GM21786 (cell line): ENCODE results near the gene HIF1A.
"Not testable (repeated sequence)": the region's sequence is repeated elsewhere in the genome, so short reads cannot be mapped to it uniquely, and the experiment has no call there.

Source experiments
- ATAC-seq: cut with Tn5 transposase; IDR thresholded peaks from one replicate; pipeline ENCODE4 v1.9.1; 2021; ENCODE audit not compliant: unreplicated experiment

HIF1A gene

DNA sequence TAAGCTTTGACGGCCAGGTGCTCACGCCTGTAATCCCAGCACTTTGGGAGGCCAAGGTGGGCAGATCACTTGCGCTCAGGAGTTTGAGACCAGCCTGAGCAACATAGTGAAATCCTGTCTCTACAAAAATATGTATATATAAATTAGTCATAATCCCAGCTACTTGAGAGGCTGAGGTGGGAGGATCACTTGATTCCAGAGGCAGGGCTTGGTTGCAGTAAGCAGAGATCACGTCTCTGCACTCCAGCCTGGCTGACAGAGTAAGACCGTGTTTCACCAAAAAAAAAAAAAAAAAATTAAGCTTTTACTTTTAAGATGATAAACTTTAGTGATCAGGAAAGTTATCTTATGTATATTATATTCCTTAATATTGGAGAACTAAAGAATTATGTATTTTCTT is 48.9 kb downstream of the HIF1A start:
- no peak for ATAC-seq

DNA sequence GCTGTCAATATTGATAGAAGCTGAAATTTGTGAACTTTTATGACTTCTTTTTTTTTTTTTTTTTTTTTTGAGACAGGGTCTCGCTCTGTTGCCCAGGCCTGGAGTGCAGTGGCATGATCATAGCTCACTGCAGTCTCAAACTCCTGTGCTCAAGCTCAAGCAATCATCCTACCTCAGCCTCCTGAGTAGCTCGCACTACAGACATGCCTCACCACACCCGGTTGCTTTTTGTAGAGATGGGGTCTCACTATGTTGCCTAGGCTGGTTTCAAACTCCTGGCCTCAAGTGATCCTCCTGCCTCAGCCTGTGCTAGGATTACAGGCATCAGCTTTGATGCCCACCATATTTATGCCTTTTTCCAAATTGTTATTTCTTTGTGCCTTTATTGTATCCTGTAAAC is 51.0 kb downstream of the HIF1A start:
- not testable (repeated sequence) for ATAC-seq

DNA sequence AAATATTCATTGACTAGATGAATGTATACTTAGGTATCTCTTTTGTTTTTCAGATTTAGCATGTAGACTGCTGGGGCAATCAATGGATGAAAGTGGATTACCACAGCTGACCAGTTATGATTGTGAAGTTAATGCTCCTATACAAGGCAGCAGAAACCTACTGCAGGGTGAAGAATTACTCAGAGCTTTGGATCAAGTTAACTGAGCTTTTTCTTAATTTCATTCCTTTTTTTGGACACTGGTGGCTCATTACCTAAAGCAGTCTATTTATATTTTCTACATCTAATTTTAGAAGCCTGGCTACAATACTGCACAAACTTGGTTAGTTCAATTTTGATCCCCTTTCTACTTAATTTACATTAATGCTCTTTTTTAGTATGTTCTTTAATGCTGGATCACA is 51.6 kb downstream of the HIF1A start:
- no peak for ATAC-seq

DNA sequence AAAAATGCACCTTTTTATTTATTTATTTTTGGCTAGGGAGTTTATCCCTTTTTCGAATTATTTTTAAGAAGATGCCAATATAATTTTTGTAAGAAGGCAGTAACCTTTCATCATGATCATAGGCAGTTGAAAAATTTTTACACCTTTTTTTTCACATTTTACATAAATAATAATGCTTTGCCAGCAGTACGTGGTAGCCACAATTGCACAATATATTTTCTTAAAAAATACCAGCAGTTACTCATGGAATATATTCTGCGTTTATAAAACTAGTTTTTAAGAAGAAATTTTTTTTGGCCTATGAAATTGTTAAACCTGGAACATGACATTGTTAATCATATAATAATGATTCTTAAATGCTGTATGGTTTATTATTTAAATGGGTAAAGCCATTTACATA is 52.0 kb downstream of the HIF1A start:
- ATAC-seq, result no peak

DNA sequence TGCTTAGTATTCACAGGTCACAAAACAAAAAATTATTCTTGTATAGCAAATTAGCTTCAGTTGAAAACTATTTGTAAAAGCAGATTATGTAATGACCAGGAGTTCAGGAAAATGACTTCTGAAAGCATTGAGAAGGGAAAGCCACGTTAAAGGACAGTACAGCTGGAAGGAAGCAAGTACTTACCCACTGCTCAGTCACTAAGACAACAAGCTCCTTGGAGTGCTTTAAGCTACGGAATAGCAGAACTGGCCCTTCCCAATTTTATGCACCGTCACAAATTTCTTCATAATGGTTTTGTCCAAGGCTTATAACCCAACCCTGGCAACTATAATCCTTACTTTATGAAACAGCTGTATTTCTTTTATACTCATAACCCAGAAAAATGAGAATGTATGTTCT is 54.0 kb downstream of the HIF1A start:
- no peak for ATAC-seq

DNA sequence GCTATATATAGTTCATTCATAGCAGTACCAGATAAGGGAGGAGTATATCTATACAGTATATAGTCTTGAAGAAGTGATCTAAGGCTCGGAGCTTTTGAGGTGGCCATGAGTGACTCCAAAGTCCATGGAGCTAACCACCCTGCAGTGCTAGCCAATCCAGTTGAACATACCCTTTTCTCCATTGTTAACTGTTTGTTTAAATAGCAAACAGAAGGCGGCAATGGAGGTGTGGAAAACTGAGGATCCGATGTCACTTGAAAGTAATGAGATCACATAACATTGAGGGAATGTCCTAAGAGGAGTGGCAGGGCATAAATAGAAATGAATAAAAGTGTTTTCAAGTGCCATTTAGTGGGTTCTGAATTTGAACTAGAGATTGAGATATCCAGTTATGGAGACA is 54.6 kb downstream of the HIF1A start:
- ATAC-seq, result no peak

DNA sequence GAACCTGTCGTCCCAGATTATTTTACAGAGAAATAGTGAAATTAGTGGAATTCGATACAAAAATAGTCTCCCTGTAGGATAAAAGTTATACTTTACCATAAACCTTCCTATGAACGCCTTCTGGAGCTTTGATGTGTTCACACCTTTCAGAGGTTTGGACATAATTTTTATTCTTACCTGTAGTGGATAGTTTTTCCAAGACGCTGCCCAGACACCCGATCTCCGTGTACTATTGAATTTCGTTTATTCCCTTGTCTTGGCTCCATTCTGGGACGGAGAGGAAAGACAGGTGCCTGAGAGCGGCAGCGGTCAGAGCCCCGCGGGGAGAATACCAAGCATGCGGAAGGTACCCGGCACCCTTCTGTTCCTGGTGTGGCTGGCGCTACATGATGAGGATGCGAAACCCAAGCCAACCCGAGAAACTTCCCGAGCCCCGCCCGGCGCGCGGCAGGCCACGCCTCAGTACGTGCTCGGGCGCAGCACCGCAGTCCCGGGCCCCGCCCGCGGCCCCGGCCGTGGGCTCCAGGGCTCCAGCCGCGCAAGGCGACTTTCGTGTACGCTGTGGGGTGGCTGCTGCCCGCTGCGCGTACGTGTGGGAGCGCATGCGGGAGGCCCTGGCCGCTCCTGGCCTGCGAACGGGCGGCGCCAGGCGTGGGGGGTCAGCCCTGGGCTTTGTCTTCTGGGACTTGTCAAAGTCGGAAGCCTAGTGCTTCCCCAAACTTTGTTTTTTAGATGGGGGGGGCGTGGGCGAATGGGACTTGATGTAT is 55.6 kb downstream of the HIF1A start:
- peak; percentile 85 for ATAC-seq

DNA sequence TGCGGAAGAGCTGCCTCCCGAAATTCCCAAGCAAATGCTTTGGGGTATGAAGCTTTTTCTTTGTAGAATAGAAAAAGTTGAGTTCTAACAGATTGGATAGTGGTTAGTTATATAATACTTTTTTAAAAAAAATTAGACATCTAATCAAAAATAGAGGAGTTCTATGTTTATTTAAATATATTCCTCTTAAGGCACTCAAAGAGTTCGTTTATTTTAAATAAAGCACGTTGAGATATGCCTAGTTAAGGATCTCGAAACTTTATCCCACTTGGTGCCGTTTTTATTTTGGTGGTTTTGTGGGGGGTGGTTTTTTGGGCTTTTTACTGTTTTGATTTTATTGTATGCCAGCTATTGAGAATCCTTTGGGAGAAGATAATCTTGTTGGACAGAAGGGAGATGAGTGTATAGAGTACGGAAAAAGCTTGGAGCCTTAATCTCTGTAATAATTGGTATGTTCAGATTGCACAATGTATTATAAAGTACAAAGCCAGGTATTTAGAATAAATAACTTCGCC is 56.2 kb downstream of the HIF1A start:
- ATAC-seq, result no peak

DNA sequence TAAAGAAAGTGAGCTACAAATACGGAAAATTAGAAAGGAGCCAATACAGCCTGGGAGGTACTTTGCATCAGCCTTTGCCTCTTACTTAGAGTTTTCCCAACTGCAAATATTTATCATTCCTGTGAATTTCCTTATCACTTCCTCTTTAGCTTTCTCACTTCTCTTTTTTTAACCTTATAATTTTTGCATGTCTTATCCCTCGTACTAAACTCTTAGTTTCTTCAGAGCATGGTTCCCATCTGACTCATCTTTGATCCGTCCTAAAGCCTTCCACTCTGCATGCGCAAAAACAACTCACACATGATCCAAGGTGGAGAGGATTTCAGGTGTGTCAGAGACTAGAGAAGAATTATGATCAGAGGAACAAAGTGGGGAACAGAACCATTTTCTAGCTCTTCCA is 57.3 kb downstream of the HIF1A start:
- peak; percentile 49 for ATAC-seq

DNA sequence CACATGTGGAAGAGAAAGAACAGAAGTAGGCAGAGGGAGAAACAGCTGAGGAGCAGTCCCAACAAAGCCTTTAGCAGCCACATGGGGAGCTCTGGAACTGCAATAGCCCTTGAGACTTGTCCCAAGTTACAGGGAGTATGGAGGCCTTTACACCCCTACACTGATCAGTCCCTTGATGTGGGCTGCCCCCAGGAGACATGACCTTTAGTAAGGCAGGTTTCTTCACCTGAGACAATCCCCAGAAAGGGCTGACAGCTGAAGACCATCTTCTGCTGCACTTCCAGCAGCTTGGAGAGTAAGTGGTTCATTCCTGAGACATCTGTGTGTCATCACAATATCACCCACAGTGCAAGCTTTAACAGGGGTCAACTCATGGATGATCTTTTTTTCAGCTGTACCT is 58.3 kb downstream of the HIF1A start:
- no peak for ATAC-seq

DNA sequence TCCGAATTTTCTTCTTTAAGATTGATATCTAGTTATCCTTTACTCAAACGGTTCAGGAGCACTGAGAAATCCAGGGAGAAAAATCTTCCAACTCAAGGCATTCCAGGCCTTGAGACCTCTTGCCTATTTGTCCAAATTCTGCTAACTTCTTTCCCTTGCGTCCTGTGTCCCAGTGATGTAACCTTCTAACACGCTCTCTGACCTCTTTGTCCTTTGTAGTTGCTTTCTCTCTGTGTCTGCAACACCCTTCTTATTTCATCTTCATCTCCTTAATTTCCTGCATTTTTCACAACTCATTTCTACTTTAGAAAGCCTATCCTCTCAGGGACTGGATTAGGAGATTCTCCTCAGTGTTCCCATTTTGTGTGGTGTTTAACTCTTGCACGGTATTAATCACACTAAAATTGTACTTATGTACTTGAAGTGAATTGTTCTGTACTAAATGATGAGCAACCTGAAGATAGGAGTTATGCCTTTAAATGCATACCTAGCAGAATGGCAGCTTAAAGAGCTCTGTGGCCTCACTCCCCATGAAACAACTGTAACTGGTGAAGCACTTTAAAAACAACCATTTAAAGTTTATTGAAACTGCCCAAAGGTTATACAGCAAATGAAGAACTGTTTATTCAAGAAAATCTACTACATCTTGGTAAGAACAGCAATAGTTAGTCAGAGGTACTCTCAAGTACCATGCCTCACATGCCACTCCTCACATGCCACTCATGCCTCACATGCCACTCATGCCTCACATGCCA is 59.5 kb downstream of the HIF1A start:
- ATAC-seq, result no peak

DNA sequence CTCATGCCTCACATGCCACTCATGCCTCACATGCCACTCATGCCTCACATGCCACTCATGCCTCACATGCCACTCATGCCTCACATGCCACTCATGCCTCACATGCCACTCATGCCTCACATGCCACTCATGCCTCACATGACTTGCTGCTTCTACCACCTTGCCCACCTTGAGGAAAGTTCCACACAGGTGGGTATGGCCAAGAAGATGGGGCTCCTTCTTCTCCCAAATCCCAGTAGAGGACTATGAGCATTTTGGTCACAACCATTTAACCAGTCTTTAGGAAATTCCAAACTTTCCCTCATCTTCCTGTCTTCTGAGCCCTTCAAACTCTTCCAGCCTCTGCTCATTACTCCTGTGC is 60.0 kb downstream of the HIF1A start:
- not testable (repeated sequence) for ATAC-seq

DNA sequence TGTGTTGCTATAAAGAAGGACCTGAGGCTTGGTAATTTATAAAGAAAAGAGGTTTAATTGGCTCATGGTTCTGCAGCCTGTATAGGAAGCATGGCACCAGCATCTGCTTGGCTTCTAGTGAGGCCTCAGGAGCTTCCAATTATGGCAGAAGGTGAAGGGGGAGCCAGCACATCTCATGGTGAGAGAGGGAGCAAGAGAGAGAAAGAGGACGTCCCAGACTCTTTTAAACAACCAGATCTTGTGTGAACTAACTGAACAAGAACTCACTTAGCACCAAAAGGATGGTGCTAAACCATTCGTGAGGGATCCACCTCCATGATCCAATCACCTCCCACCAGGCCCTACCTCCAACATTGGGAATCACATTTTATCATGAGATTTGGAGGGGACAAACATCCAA is 60.8 kb downstream of the HIF1A start:
- ATAC-seq, result no peak

DNA sequence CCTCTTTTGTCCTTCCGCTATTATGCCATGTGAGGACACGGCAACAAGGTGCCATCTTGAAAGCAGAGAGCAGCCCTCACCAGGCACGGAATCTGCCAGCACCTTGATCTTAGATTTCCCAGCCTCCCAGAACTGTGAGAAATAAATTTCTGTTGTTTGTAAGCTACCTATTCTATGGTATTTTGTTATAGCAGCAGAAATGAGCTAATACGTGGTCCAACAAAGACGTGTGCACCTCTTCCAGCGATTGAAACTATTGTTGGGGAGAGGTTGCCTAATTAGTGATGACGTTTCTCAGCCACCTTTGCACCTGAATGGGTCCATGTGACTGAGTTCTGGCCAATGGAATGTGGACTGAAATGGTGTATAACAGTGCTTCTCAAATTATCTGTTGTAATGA is 64.6 kb downstream of the HIF1A start:
- no peak for ATAC-seq

DNA sequence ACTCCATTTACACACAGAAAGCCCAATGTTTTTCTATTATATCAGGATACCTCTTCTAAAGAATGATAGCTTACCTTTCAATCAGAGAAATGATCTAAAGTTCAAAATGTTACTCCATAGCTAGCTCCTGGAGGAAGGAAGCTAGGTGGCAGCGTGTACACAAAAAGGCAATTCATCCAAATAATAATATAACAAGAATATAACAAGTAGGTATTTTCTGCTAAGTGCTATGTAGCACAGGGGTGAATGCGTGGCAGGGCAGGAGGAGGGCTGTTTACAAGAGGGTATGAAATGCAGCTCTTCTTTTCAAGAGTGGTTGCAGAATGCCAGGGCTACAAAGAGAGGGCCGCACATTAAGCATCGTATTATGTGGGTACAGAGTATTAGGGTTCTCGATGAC is 66.2 kb downstream of the HIF1A start:
- no peak for ATAC-seq

DNA sequence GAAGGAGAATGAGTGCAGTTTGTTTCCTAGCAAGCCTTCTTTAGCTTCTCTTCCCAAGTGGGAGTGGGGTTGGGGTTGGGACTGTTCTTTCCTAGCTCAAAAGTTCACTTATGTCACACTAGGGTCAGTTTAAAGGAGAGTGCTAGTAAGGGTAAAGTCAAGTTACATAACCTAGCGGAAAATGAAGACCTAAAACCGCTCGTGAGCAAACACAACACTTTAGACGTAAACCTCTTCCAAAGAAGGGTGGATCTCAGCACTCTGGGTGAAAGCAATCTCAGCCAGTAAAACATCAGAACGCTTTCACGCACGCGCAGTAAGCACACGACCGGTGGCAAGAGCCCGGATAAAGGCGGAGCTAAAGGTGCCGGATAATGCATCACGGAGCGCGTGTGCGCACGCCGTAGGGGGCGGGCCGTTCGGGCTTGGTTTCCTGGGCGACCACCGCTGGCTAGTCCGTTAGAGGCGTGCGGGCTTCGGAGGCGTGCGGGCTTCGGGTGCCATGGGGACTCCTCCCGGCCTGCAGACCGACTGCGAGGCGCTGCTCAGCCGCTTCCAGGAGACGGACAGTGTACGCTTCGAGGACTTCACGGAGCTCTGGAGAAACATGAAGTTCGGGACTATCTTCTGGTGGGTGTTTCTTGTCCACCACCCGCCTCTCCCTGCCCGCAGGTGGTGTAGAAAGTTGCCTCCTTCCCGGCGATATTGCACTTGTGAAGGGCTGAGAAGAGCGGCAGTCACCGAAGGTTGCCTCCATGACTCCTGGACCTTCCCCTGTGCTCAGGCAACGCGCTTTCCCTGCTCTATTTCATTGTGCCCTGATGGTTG is 66.9 kb downstream of the HIF1A start, which contains the start of gene SNAPC1:
TSS of gene SNAPC1 (plus strand) at position 462 of the 828 bp plus-strand sequence. CDS start at position 503, 41 bp downstream.
- ATAC-seq, result peak; percentile 100

DNA sequence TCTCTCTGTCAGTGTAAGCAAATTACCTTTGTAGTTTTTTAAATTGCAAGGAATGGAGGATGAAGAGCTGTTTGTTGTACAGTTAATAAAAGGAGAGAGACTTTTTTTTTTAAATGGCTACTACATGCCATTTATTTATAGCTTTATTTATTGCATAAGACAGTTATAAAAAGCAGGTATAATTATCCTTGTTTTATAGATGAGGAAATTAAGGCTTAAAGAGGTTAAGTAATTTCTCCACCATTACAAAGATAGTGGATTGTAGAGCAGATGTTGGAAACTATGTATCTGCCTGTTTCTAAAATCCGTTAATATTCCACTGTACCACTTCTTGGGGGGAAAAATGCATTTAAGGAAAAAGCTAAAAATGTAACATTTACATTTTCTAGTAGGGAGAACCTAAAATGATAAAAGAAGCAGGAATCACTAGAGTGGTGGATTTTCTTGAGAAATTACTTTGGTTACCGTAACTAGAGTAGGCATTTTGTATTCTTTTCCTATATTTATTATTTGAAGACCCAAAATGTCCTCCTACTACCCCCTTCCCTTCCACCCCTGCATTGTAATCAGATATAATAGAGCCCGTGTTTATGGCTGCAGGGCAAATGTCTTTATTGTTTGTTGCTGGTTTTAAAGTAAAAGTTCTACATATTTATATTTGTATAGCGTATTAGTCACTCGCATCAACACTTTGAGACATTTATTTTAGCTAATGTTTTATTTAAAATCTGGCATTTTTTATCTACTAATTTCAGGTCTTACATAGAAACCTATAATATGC is 69.2 kb downstream of the HIF1A start:
- ATAC-seq, result no peak

DNA sequence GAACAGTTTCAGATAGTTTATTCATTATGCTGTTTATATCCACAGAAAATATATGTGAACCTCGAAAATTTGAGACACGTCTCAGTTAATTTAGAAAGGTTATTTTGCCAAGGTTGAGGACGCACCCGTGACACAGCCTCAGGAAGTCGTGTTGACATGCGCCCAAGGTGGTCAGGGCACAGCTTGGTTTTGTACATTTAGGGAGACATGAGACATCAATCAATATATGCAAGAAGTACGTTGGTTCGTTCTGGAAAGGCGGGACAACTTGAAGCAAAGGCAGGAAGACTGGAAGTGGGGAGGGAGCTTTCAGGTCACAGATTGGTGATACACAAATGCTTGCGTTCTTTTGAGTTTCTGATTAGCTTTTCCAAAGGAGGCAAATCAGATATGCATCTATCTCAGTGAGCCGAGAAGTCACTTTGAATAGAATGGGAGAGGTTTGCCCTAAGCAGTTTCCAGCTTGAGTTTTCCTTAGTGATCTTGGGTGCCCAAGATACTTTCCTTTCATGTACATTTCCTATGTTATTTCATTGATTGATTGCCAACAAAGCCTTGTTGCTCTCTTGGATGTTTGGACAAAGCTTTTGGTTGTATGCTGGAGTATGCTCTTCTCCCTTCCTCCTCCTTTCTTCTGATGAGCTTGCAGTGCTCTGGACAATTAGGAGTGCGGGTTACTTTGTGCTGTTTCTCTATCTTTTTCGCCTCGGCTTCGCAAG is 70.1 kb downstream of the HIF1A start:
- ATAC-seq, result no peak

DNA sequence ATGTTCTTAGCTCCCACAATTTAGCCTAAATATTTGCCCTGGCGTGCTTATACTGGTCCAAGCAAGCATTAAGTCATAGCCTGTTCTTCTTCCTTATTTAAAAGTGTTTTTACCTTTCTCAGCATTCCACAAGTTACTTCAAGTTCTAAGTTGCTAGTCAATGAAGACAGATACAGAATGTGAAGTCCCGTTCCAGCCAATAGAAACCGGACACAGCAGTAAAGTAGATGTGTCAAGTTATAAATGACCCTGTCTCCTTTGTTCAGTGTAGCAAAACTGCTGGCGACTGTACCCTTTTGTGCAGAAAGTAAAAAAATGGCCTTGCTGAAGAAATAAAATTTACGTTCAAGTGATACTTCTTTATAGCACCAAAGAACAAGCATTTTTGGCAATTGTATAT is 70.8 kb downstream of the HIF1A start:
- no peak for ATAC-seq

DNA sequence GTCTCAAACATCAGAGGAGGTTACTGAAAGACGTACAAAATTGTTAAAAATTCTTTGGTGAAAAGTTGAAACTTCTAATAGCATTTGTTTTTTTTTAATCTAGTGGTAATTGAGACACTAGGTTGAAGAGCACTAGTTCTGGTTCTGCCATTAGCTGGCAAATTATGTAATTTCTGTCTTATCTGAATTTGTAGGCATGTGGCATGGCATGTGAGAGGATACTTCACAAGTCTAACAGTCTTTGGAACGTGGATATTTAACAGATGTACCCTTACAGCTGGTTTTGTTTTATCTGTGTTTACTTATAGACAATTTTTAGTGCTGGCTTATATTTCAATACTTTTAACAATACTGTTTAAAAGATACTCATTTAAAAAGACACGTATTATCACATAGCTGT is 72.9 kb downstream of the HIF1A start:
- no peak for ATAC-seq
